H1 (cell line): ENCODE results near the gene OSMR. TPM values are rescaled to one million over a fixed set of nuclear protein-coding genes. Genes with fewer than 3 reads are reported as not detected.

ENCODE experiments used
- CTCF ChIA-PET: fragments of 300-600 bp; sonication (Branson Sonifier 250); formaldehyde crosslinking; loops from one replicate; lab custom pipeline; 2021; ENCODE audit not compliant: partially characterized antibody; lab: Charles Lee
- POLR2A ChIA-PET: fragments of 300-600 bp; sonication (Branson Sonifier 250); formaldehyde crosslinking; loops from one replicate; lab custom pipeline; 2021; ENCODE audit warnings: inconsistent platforms; ENCODE audit not compliant: partially characterized antibody; lab: Charles Lee
- DNase-seq, 2 experiments: peaks; one replicate each; pipeline versions ENCODE4 v3.0.0 to v3.0.0-alpha.2; 2010 to 2022; ENCODE audit warnings: low spot score in 2 of 2, low read depth in 1 of 2, mixed read lengths in 1 of 2
- FAIRE-seq: peaks from 2 replicates; lab custom pipeline; 2011; peaks lifted over from hg19 to GRCh38; lab: Jason Lieb, UNC
- H2AFZ ChIP-seq: 2 replicates; pipeline ENCODE4 v1.8.1; 2012; ENCODE audit warnings: low read length, inconsistent platforms
- H2AK5ac ChIP-seq: 2 replicates; pipeline ENCODE4 v1.6.1; 2013; ENCODE audit warnings: low read depth, low read length
- H2BK120ac ChIP-seq: replicated peaks from 2 replicates; pipeline ENCODE3; 2013; ENCODE audit warnings: low read depth, low read length, inconsistent platforms
- H2BK12ac ChIP-seq: 2 replicates; pipeline ENCODE4 v1.6.1; 2013; ENCODE audit warnings: low read depth, low read length
- H2BK15ac ChIP-seq: 2 replicates; pipeline ENCODE4 v1.6.1; 2013; ENCODE audit warnings: low read length
- H2BK20ac ChIP-seq: 2 replicates; pipeline ENCODE4 v1.6.1; 2013; ENCODE audit warnings: low read length
- H2BK5ac ChIP-seq: 2 replicates; pipeline ENCODE4 v1.6.1; 2013; ENCODE audit warnings: low read depth, low read length
- H3K14ac ChIP-seq: 2 replicates; pipeline ENCODE4 v1.6.1; 2013; ENCODE audit warnings: inconsistent platforms; ENCODE audit not compliant: insufficient read length
- H3K18ac ChIP-seq: 2 replicates; pipeline ENCODE4 v1.6.1; 2013; ENCODE audit warnings: low read length; ENCODE audit errors: extremely low read depth
- H3K23ac ChIP-seq: 2 replicates; pipeline ENCODE4 v1.6.1; 2013; ENCODE audit warnings: inconsistent platforms; ENCODE audit not compliant: insufficient read length
- H3K23me2 ChIP-seq: 2 replicates; pipeline ENCODE4 v1.6.1; 2013; ENCODE audit warnings: low read depth, low read length
- H3K27ac ChIP-seq: 2 replicates; pipeline ENCODE4 v1.6.1; 2011; ENCODE audit warnings: low read depth, low read length, inconsistent platforms
- H3K27me3 ChIP-seq, 4 experiments: replicated peaks in 1 of 4; 1 replicate in 1 of 4; 2 replicates in 3 of 4; pipeline versions ENCODE4 v1.6.1 to v1.8.1; 2011 to 2013; ENCODE audit warnings: low read length in 3 of 4, mild to moderate bottlenecking in 3 of 4, inconsistent platforms in 2 of 4, mixed read lengths in 2 of 4, moderate library complexity in 1 of 4; ENCODE audit not compliant: control insufficient read depth in 3 of 4, insufficient read depth in 3 of 4; ENCODE audit errors: extremely low read depth in 1 of 4
- H3K36me3 ChIP-seq, 4 experiments: 2 replicates each; pipeline versions ENCODE4 v1.6.1 to v1.8.1; 2011 to 2013; ENCODE audit warnings: mild to moderate bottlenecking in 4 of 4, low read length in 3 of 4, moderate library complexity in 2 of 4, control low read depth in 1 of 4, inconsistent platforms in 1 of 4; ENCODE audit not compliant: insufficient read depth in 4 of 4, control insufficient read depth in 2 of 4
- H3K4ac ChIP-seq: replicated peaks from 2 replicates; pipeline ENCODE3; 2013; ENCODE audit warnings: low read length, low read depth, mixed read lengths, inconsistent platforms; ENCODE audit not compliant: insufficient read length
- H3K4me1 ChIP-seq, 4 experiments: replicated peaks in 1 of 4; 1 replicate in 1 of 4; 2 replicates in 3 of 4; pipeline versions ENCODE4 v1.6.1 to v1.8.1; 2011 to 2013; ENCODE audit warnings: low read length in 3 of 4, inconsistent platforms in 2 of 4, mixed read lengths in 1 of 4; ENCODE audit not compliant: insufficient read depth in 4 of 4, control insufficient read depth in 3 of 4
- H3K4me2 ChIP-seq, 2 experiments: 2 replicates each; pipeline versions ENCODE4 v1.6.1 to v1.8.1; 2011 to 2013; ENCODE audit warnings: low read depth in 2 of 2, low read length in 2 of 2, control low read depth in 1 of 2, inconsistent platforms in 1 of 2, mild to moderate bottlenecking in 1 of 2; ENCODE audit not compliant: insufficient read depth in 1 of 2
- H3K4me3 ChIP-seq, 4 experiments: fragments of 200-600, 300-600 bp in 1 of 4; sonication (generic), shearing (Covaris generic), sonication (Bioruptor Twin) in 1 of 4; 2 replicates each; pipeline versions ENCODE4 v1.5.1 to v1.8.1; 2011 to 2016; ENCODE audit warnings: low read length in 4 of 4, low read depth in 3 of 4, control low read depth in 2 of 4, inconsistent platforms in 2 of 4, mild to moderate bottlenecking in 2 of 4, mixed read lengths in 1 of 4, moderate library complexity in 1 of 4; ENCODE audit not compliant: insufficient read depth in 2 of 4; ENCODE audit errors: extremely low read depth in 1 of 4
- H3K56ac ChIP-seq: replicated peaks from 2 replicates; pipeline ENCODE3; 2013; ENCODE audit warnings: low read depth, mild to moderate bottlenecking, mixed read lengths, low read length, inconsistent platforms; ENCODE audit not compliant: insufficient read length
- H3K79me1 ChIP-seq: 2 replicates; pipeline ENCODE4 v1.6.1; 2013; ENCODE audit warnings: low read depth, low read length, control low read depth
- H3K79me2 ChIP-seq, 2 experiments: 2 replicates each; pipeline versions ENCODE4 v1.6.1 to v1.8.1; 2012 to 2013; ENCODE audit warnings: low read length in 2 of 2, mild to moderate bottlenecking in 2 of 2, inconsistent platforms in 1 of 2; ENCODE audit not compliant: insufficient read depth in 2 of 2, control insufficient read depth in 1 of 2
- H3K9ac ChIP-seq, 4 experiments: replicated peaks in 1 of 4; 1 replicate in 1 of 4; 2 replicates in 3 of 4; pipeline versions ENCODE4 v1.6.1 to v1.8.1; 2011 to 2013; ENCODE audit warnings: low read depth in 3 of 4, low read length in 3 of 4, control low read depth in 2 of 4, mild to moderate bottlenecking in 2 of 4, moderate library complexity in 2 of 4, inconsistent platforms in 1 of 4; ENCODE audit errors: extremely low read depth in 1 of 4
- H3K9me3 ChIP-seq, 2 experiments: 2 replicates each; pipeline versions ENCODE4 v1.6.1 to v1.8.1; 2012 to 2013; ENCODE audit warnings: mild to moderate bottlenecking in 2 of 2, moderate library complexity in 2 of 2, control low read depth in 1 of 2, inconsistent platforms in 1 of 2, low read depth in 1 of 2, low read length in 1 of 2, mixed read lengths in 1 of 2; ENCODE audit not compliant: insufficient read depth in 2 of 2
- H4K20me1 ChIP-seq, 2 experiments: replicated peaks in 1 of 2; 2 replicates each; pipeline versions ENCODE3 to v1.8.1; 2011 to 2013; ENCODE audit warnings: inconsistent platforms in 2 of 2, low read length in 2 of 2, mild to moderate bottlenecking in 1 of 2; ENCODE audit not compliant: insufficient read depth in 2 of 2, control insufficient read depth in 1 of 2
- H4K5ac ChIP-seq: 2 replicates; pipeline ENCODE4 v1.6.1; 2013; ENCODE audit warnings: low read length, low read depth, mixed read lengths, inconsistent platforms; ENCODE audit not compliant: insufficient read length
- H4K8ac ChIP-seq: 2 replicates; pipeline ENCODE4 v1.8.0; 2013; ENCODE audit warnings: mild to moderate bottlenecking, moderate library complexity, low read length, inconsistent platforms; ENCODE audit not compliant: insufficient read depth; ENCODE audit errors: extremely low read depth
- H4K91ac ChIP-seq: replicated peaks from 2 replicates; pipeline ENCODE3; 2013; ENCODE audit warnings: low read length, mixed read lengths, inconsistent platforms; ENCODE audit not compliant: insufficient read length
- CHD2 ChIP-seq: IDR thresholded peaks from 2 replicates; pipeline ENCODE4 v1.6.1; 2012; ENCODE audit warnings: low read length, improper control_type of control experiment
- FOSL1 ChIP-seq: IDR thresholded peaks from 2 replicates; pipeline ENCODE4 v1.6.1; 2011; ENCODE audit warnings: mild to moderate bottlenecking, low read depth, low read length, moderate library complexity; ENCODE audit not compliant: insufficient read depth
- HDAC6 ChIP-seq: IDR thresholded peaks from one replicate; pipeline ENCODE4 v1.7.1; 2012; ENCODE audit warnings: low read depth, mild to moderate bottlenecking, inconsistent platforms, low read length, moderate library complexity
- MAFK ChIP-seq: IDR thresholded peaks from 2 replicates; pipeline ENCODE4 v1.6.1; 2012; ENCODE audit warnings: low read depth, mild to moderate bottlenecking, improper control_type of control experiment, low read length
- SP2 ChIP-seq: IDR thresholded peaks from 2 replicates; pipeline ENCODE4 v1.6.1; 2012; ENCODE audit warnings: mild to moderate bottlenecking, low read length, inconsistent platforms
- WGBS, 2 experiments: shearing (Covaris generic) in 1 of 2; methylation state at CpG; one replicate each; pipeline versions ENCODE4 v1.1.6 to v1.1.7; 2013 to 2015; ENCODE audit warnings: low lambda C conversion rate in 2 of 2, mixed read lengths in 2 of 2, inconsistent platforms in 1 of 2, low coverage in 1 of 2, missing lambda C conversion rate in 1 of 2; ENCODE audit not compliant: insufficient replicate concordance in 2 of 2, insufficient coverage in 1 of 2, insufficient read length in 1 of 2; ENCODE audit errors: extremely low coverage in 1 of 2, missing lambda C conversion rate in 1 of 2; 5-methylcytosine and 5-hydroxymethylcytosine counted together
- polyA plus RNA-seq, 7 experiments: library from polyadenylated mRNA; depleted of rRNA in 3 of 7; stranded (reverse) in 5 of 7; unstranded in 2 of 7; fragments of >200 nt in 5 of 7; fragments of 200-250 nt in 2 of 7; gene quantifications; 1 replicate in 5 of 7; 2 replicates in 1 of 7; 4 replicates in 1 of 7; pipeline versions ENCODE4 v1.2.1 to v1.2.3, GENCODE V29; 2011 to 2013; ENCODE audit warnings: missing spikeins in 2 of 7, mixed read lengths in 2 of 7
- total RNA-seq: library from RNA; stranded (reverse); fragmentation: NEBNext Ultra II Directional; extraction: Animal tissue kit (Norgen Biotek cat#: 25700); gene quantifications from 2 replicates; pipeline ENCODE4 v1.2.1, GENCODE V29; 2021

The OSMR gene
- total and polyA plus RNA-seq, 2 of the 8 experiments (the other 6 are each of a cell fraction or from before 2014, with no cell fraction given) = 2.3 to 2.6 TPM

GRCh38 chr5:38835887-38836286 lies 9.9 kb upstream of the OSMR start:
- no peaks in the 10 kb centered on the region for H3K36me3 ChIP-seq
- H2BK120ac ChIP-seq = no peak overlapping the region
- peak overlapping the region; percentile 81 for H2AFZ ChIP-seq
- no peak overlapping the region for H4K5ac ChIP-seq
- H3K56ac ChIP-seq = no peak overlapping the region
- no peaks in the 10 kb centered on the region for H3K9me3 ChIP-seq
- no peak overlapping the region for H2BK5ac ChIP-seq
- H4K8ac ChIP-seq = no peak overlapping the region
- WGBS, 2 experiments = 86% methylated on average over 2 of the region's 2 CpGs; no CpG with 5 or more reads in 1 of the 2 experiments
- ChIA-PET CTCF (interaction anchor here (1.1 kb wide), 1 partner anchor 13 kb away, joined by 5 read pairs; no protein-coding TSS in a partner anchor), POLR2A (no interaction called here)
- H2BK12ac ChIP-seq = no peak overlapping the region
- H3K79me1 ChIP-seq = no peaks in the 10 kb centered on the region
- no peak overlapping the region for H3K9ac ChIP-seq
- H3K23ac ChIP-seq = no peak overlapping the region
- H3K27me3 ChIP-seq = no peaks in the 10 kb centered on the region
- H2BK15ac ChIP-seq = no peak overlapping the region
- H3K4me1 ChIP-seq = no peaks in the 10 kb centered on the region
- no peak overlapping the region for H3K4me3 ChIP-seq
- no peaks in the 10 kb centered on the region for H3K23me2 ChIP-seq
- FAIRE-seq (no peak), DNase-seq (no peak)
- no peaks in the 10 kb centered on the region for H3K79me2 ChIP-seq
- H3K18ac ChIP-seq = no peak overlapping the region
- H2AK5ac ChIP-seq = no peak overlapping the region
- H3K4me2 ChIP-seq = no peak overlapping the region
- H2BK20ac ChIP-seq = no peak overlapping the region
- no peak overlapping the region for H3K14ac ChIP-seq
- no peak overlapping the region for H4K91ac ChIP-seq
- no peak for TF ChIP-seq MAFK
- no peak for TF ChIP-seq FOSL1
- no peak for TF ChIP-seq HDAC6
- no peak for TF ChIP-seq CHD2
- TF ChIP-seq SP2 = no peak
- H4K20me1 ChIP-seq = no peaks in the 10 kb centered on the region
- H3K4ac ChIP-seq = no peak overlapping the region
- H3K27ac ChIP-seq = no peak overlapping the region
